Upper lobe of left lung (tissue), 4 donors: ENCODE results near the gene CNTNAP1.

Source experiments
- CTCF ChIP-seq, 6 experiments: fragments of 450-650 bp in 4 of 6; fragments of 200-600 bp in 2 of 6; sonication (generic) in 2 of 6; IDR thresholded peaks; one replicate each; pipeline ENCODE4 v1.5.1; 2016 to 2019; ENCODE audit warnings: antibody characterized with exemption in 6 of 6
- POLR2AphosphoS5 ChIP-seq, 2 donors: sonication (generic); formaldehyde crosslinking; IDR thresholded peaks; one replicate each; pipeline ENCODE4 v1.5.1; 2017; ENCODE audit warnings: antibody characterized with exemption in 2 of 2

GRCh38 chr17:42683407-42684034 lies 1.2 kb downstream of the CNTNAP1 start:
- TF ChIP-seq POLR2AphosphoS5 (IDR thresholded peaks at IDR 0.05) (no peak), CTCF (IDR thresholded peaks at IDR 0.05) (no peak)
